Fibroblast of villous mesenchyme (primary cell): ENCODE measurements around the gene TMEM14B. TPM values are rescaled to one million over a fixed set of nuclear protein-coding genes. Genes with fewer than 3 reads are reported as not detected.

ENCODE experiments used
- DNase-seq: peaks from one replicate; pipeline ENCODE4 v3.0.0-alpha.2; 2010; ENCODE audit warnings: low read depth
- H3K4me3 ChIP-seq: 2 replicates; pipeline ENCODE4 v1.5.1; 2011; ENCODE audit warnings: low read depth, mild to moderate bottlenecking, low read length
- CTCF ChIP-seq: IDR thresholded peaks from 2 replicates; pipeline ENCODE4 v1.5.1; 2012; ENCODE audit warnings: low read depth, mild to moderate bottlenecking, low read length; ENCODE audit not compliant: insufficient read depth
- small RNA-seq: library from RNA; depleted of rRNA; stranded (forward); fragments of <200 nt; gene quantifications from one replicate; pipeline ENCODE3, GENCODE V24; 2012
- total RNA-seq: library from RNA; depleted of rRNA; stranded (reverse); fragments of >200 nt; gene quantifications from 2 replicates; pipeline ENCODE4 v1.2.3, GENCODE V29; 2012

TMEM14B gene
- total RNA-seq, 1 donor: 79.0 TPM

GRCh38 chr6:10792101-10792500, 44.5 kb downstream of the TMEM14B start:
- H3K4me3 ChIP-seq: no peak overlapping the region
- TF ChIP-seq CTCF: no peak
- DNase-seq: no peak

- no peak overlapping the region for H3K4me3 ChIP-seq
- DNase-seq: no peak
Measured at GRCh38 chr6:10793035-10793434, 45.4 kb downstream of the TMEM14B start.

GRCh38 chr6:10793695-10794094, 46.1 kb downstream of the TMEM14B start:
- TF ChIP-seq CTCF: no peak
- no peak for DNase-seq
- no peak overlapping the region for H3K4me3 ChIP-seq

More at GRCh38 chr6:10793035-10793434, 45.4 kb downstream of the TMEM14B start:
- TF ChIP-seq CTCF: no peak

GRCh38 chr6:10794239-10794638, 46.6 kb downstream of the TMEM14B start:
- no peak for TF ChIP-seq CTCF
- DNase-seq: no peak
- H3K4me3 ChIP-seq: no peak overlapping the region

- no peak for TF ChIP-seq CTCF
- no peak overlapping the region for H3K4me3 ChIP-seq
- peak; percentile 28 for DNase-seq
Measured at GRCh38 chr6:10800810-10801209, 53.2 kb downstream of the TMEM14B start.

GRCh38 chr6:10801224-10801848, 53.7 kb downstream of the TMEM14B start:
- peak; percentile 100 for TF ChIP-seq CTCF
- H3K4me3 ChIP-seq: no peak overlapping the region
- DNase-seq: peak; percentile 45

Small RNAs within 50 kb of the gene (small RNA-seq; reads per million reads assigned to genes)
- not detected for gene RNA5SP203

Other genes with a start within 250 kb of the TMEM14B start
- gene GCNT2, start 226.5 kb upstream of the TMEM14B start, total RNA-seq: under 0.01 TPM in 2 replicates
- gene C6orf52, start 53.2 kb upstream of the TMEM14B start, total RNA-seq: 0.32 TPM in 1 of 2 replicates, not detected in the other
- gene PAK1IP1, start 52.8 kb upstream of the TMEM14B start, total RNA-seq: 19.0 and 25.5 TPM in 2 replicates
- gene TMEM14C, start 24.7 kb upstream of the TMEM14B start, total RNA-seq: 120 and 142 TPM in 2 replicates
- gene MAK, start 90.7 kb downstream of the TMEM14B start, total RNA-seq: not detected in 2 replicates
- not detected in 2 replicates for gene GCM2, start 134.2 kb downstream of the TMEM14B start, total RNA-seq
- gene SYCP2L, start 139.2 kb downstream of the TMEM14B start, total RNA-seq: 0.64 TPM in 1 of 2 replicates, not detected in the other